Measurements from ENCODE around the gene SH2B3. TPM values are rescaled to one million over a fixed set of nuclear protein-coding genes. Genes with fewer than 3 reads are reported as not detected.

Gene SH2B3
- total RNA-seq, 1 donor from 2014 or later, result 93.7 TPM

GRCh38 chr12:111436811-111437210, 31.1 kb downstream of the SH2B3 start:
- H3K36me3 Mint-ChIP-seq (ENCODE audit: low read depth, unreplicated experiment), result peaks cover 38% of the 10 kb centered on the region
- H3K9me3 Mint-ChIP-seq (ENCODE audit: unreplicated experiment), result no peaks in the 10 kb centered on the region
- peaks cover 12% of the 10 kb centered on the region for H3K27me3 Mint-ChIP-seq (ENCODE audit: unreplicated experiment)
- peaks cover 74% of the 10 kb centered on the region for H3K4me1 Mint-ChIP-seq (ENCODE audit: unreplicated experiment)
- H3K27ac Mint-ChIP-seq (ENCODE audit: unreplicated experiment), result peak overlapping the region; percentile 57
- H3K4me3 Mint-ChIP-seq (ENCODE audit: unreplicated experiment), result peak overlapping the region; percentile 71
- DNase-seq (ENCODE audit: low spot score), result no peak
- TF ChIP-seq, protein P1, sequence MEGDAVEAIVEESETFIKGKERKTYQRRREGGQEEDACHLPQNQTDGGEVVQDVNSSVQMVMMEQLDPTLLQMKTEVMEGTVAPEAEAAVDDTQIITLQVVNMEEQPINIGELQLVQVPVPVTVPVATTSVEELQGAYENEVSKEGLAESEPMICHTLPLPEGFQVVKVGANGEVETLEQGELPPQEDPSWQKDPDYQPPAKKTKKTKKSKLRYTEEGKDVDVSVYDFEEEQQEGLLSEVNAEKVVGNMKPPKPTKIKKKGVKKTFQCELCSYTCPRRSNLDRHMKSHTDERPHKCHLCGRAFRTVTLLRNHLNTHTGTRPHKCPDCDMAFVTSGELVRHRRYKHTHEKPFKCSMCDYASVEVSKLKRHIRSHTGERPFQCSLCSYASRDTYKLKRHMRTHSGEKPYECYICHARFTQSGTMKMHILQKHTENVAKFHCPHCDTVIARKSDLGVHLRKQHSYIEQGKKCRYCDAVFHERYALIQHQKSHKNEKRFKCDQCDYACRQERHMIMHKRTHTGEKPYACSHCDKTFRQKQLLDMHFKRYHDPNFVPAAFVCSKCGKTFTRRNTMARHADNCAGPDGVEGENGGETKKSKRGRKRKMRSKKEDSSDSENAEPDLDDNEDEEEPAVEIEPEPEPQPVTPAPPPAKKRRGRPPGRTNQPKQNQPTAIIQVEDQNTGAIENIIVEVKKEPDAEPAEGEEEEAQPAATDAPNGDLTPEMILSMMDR (IDR thresholded peaks at IDR 0.05; ENCODE audit: unreplicated experiment), result no peak

DNA sequence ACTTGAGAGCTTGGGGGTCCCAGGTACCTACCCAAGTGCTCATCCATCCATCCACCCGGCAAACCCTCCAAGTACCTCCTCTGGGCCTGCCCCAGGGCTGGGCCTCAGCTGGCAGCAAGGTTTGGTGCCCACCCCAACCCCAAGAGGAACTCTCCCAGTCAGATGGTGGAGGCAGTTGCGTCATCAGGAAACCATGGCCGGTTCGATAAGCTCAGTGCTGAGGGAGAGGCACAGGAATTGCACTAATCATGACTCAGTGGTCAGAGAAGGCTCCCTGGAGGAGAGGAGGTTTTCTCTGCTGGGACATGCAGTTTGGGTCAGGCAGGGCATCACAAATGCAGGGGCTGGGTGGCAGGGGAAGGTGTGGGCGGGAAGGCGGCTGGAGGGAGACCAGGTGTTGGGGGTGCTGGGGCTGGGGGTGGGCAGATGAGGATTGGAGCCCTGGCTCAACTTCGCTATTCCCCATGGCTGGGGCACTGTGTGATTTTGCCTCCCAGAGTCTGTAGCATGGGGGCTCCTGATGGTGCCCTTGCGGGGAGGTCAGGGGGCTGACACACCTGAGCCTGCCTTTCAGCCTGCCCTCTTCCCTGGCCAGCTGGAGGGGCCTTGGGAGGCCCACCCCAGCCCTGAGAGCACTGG, 32.2 kb downstream of the SH2B3 start:
- Mint-ChIP-seq H3K4me1 (ENCODE audit: unreplicated experiment) (peaks cover 72% of the 10 kb centered on the region), H3K27me3 (ENCODE audit: unreplicated experiment) (peaks cover 12% of the 10 kb centered on the region), H3K36me3 (ENCODE audit: low read depth, unreplicated experiment) (peaks cover 34% of the 10 kb centered on the region), H3K9me3 (ENCODE audit: unreplicated experiment) (no peaks in the 10 kb centered on the region), H3K4me3 (ENCODE audit: unreplicated experiment) (peak overlapping the region; percentile 67), H3K27ac (ENCODE audit: unreplicated experiment) (no peak overlapping the region)
- TF ChIP-seq, protein P1 (IDR thresholded peaks at IDR 0.05; ENCODE audit: unreplicated experiment), result no peak
- DNase-seq (ENCODE audit: low spot score), result peak; percentile 3

GRCh38 chr12:111438481-111438880, 32.8 kb downstream of the SH2B3 start:
- H3K27ac Mint-ChIP-seq (ENCODE audit: unreplicated experiment), result peak overlapping the region; percentile 89
- peak overlapping the region; percentile 66 for H3K4me3 Mint-ChIP-seq (ENCODE audit: unreplicated experiment)
- peak; percentile 4 for DNase-seq (ENCODE audit: low spot score)
- H3K9me3 Mint-ChIP-seq (ENCODE audit: unreplicated experiment), result no peaks in the 10 kb centered on the region
- peaks cover 40% of the 10 kb centered on the region for H3K36me3 Mint-ChIP-seq (ENCODE audit: low read depth, unreplicated experiment)
- H3K27me3 Mint-ChIP-seq (ENCODE audit: unreplicated experiment), result peaks cover 15% of the 10 kb centered on the region
- peaks cover 77% of the 10 kb centered on the region for H3K4me1 Mint-ChIP-seq (ENCODE audit: unreplicated experiment)
- TF ChIP-seq, protein P1 (IDR thresholded peaks at IDR 0.05; ENCODE audit: unreplicated experiment), result no peak

GRCh38 chr12:111439657-111440151, 34.0 kb downstream of the SH2B3 start:
- Mint-ChIP-seq H3K27me3 (ENCODE audit: unreplicated experiment) (peaks cover 22% of the 10 kb centered on the region), H3K4me1 (ENCODE audit: unreplicated experiment) (peaks cover 78% of the 10 kb centered on the region), H3K36me3 (ENCODE audit: low read depth, unreplicated experiment) (peaks cover 40% of the 10 kb centered on the region), H3K27ac (ENCODE audit: unreplicated experiment) (peak overlapping the region; percentile 77), H3K4me3 (ENCODE audit: unreplicated experiment) (no peak overlapping the region), H3K9me3 (ENCODE audit: unreplicated experiment) (no peaks in the 10 kb centered on the region)
- DNase-seq (ENCODE audit: low spot score), result no peak
- TF ChIP-seq, protein P1 (IDR thresholded peaks at IDR 0.05; ENCODE audit: unreplicated experiment), result no peak

DNA sequence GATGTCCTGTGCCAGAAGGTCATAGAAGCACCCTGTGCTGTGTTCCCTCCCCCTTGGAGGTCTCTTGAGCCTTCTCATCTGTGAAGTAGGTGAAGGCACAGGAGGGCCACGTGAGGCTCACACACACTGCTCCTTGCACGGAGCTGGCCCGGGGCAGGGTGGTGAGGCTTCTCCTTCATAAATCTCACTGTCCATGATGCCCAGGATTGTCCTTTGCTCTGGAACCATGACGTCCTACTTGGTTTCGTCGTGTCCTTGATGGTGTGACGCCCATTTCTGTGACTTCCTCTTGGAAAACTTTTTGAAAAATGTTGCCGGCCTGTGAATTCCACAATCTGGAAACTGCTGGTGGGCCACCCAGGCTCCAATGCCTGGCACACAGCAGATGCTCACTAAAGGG, 34.4 kb downstream of the SH2B3 start:
- TF ChIP-seq, protein P1 (IDR thresholded peaks at IDR 0.05; ENCODE audit: unreplicated experiment), result no peak
- H3K9me3 Mint-ChIP-seq (ENCODE audit: unreplicated experiment), result no peaks in the 10 kb centered on the region
- peaks cover 40% of the 10 kb centered on the region for H3K36me3 Mint-ChIP-seq (ENCODE audit: low read depth, unreplicated experiment)
- H3K27ac Mint-ChIP-seq (ENCODE audit: unreplicated experiment), result peak overlapping the region; percentile 77
- DNase-seq (ENCODE audit: low spot score), result no peak
- peaks cover 24% of the 10 kb centered on the region for H3K27me3 Mint-ChIP-seq (ENCODE audit: unreplicated experiment)
- H3K4me1 Mint-ChIP-seq (ENCODE audit: unreplicated experiment), result peaks cover 80% of the 10 kb centered on the region
- peak overlapping the region; percentile 32 for H3K4me3 Mint-ChIP-seq (ENCODE audit: unreplicated experiment)
